Natural killer cell (primary cell): ENCODE measurements around the gene ADAM33. TPM values are rescaled to one million over a fixed set of nuclear protein-coding genes. Genes with fewer than 3 reads are reported as not detected.

ENCODE experiments used
- ATAC-seq, 3 donors: fragments of 150-1000 bp in 2 of 3; fragments of 200-7000 bp in 1 of 3; cut with Tn5 transposase; 1 replicate in 1 of 3; 2 replicates in 2 of 3; pipeline ENCODE4 v1.10.0; 2021; ENCODE audit warnings: mild to moderate bottlenecking in 2 of 3, moderate library complexity in 2 of 3
- DNase-seq, 2 donors: peaks; one replicate each; pipeline versions ENCODE4 v3.0.0 to v3.0.0-alpha.2; 2013 to 2021; ENCODE audit warnings: mixed read lengths in 1 of 2
- H3K27ac ChIP-seq: one replicate; pipeline ENCODE4 v1.5.1; 2013; ENCODE audit warnings: mild to moderate bottlenecking, low read length
- H3K27me3 ChIP-seq: one replicate; pipeline ENCODE4 v1.6.1; 2013; ENCODE audit warnings: low read length; ENCODE audit not compliant: control insufficient read depth, insufficient read depth
- H3K36me3 ChIP-seq: one replicate; pipeline ENCODE4 v1.6.1; 2013; ENCODE audit warnings: low read length; ENCODE audit not compliant: control insufficient read depth, insufficient read depth
- H3K4me1 ChIP-seq: one replicate; pipeline ENCODE4 v1.6.1; 2013; ENCODE audit warnings: low read length; ENCODE audit not compliant: control insufficient read depth, insufficient read depth
- H3K4me3 ChIP-seq: one replicate; pipeline ENCODE4 v1.5.1; 2013; ENCODE audit warnings: low read length
- H3K9me3 ChIP-seq: one replicate; pipeline ENCODE4 v1.6.1; 2013; ENCODE audit warnings: low read length; ENCODE audit not compliant: control insufficient read depth, insufficient read depth
- H3K27ac Mint-ChIP-seq, 2 donors: one replicate each; pipeline ENCODE4 v1.8.0; 2022; ENCODE audit warnings: mild to moderate bottlenecking in 2 of 2, mixed read lengths in 2 of 2, moderate library complexity in 1 of 2
- H3K27me3 Mint-ChIP-seq, 2 donors: one replicate each; pipeline ENCODE4 v1.8.0; 2022; ENCODE audit warnings: low read depth in 2 of 2, mixed read lengths in 2 of 2
- H3K36me3 Mint-ChIP-seq: one replicate; pipeline ENCODE4 v1.8.0; 2022; ENCODE audit warnings: mixed read lengths
- H3K4me1 Mint-ChIP-seq, 2 donors: one replicate each; pipeline ENCODE4 v1.8.0; 2022; ENCODE audit warnings: mixed read lengths in 2 of 2
- H3K4me3 Mint-ChIP-seq: one replicate; pipeline ENCODE4 v1.8.0; 2022; ENCODE audit warnings: mild to moderate bottlenecking, moderate library complexity, mixed read lengths
- H3K9me3 Mint-ChIP-seq, 2 donors: one replicate each; pipeline ENCODE4 v1.8.0; 2022; ENCODE audit warnings: mixed read lengths in 2 of 2
- WGBS: methylation state at CpG from one replicate; pipeline ENCODE4 v1.1.7; 2013; ENCODE audit warnings: missing lambda C conversion rate; ENCODE audit not compliant: insufficient coverage; 5-methylcytosine and 5-hydroxymethylcytosine counted together
- intact Hi-C: fragments of 100-400 bp; cut with micrococcal nuclease; formaldehyde crosslinking; loops from one replicate; pipeline ENCODE4 v1.14.2; 2022
- total RNA-seq, 4 donors: library from RNA; stranded (reverse); fragments of 120-200 nt in 1 of 4; gene quantifications; one replicate each; pipeline versions ENCODE4 v1.2.3 to v1.2.4, GENCODE V29; 2013 to 2022
- TF ChIP-seq, protein P1 (sequence below): fragments of 200-600 bp; IDR thresholded peaks from one replicate; pipeline ENCODE4 v1.8.0; 2022; ENCODE audit warnings: antibody characterized with exemption

Gene ADAM33
- total RNA-seq, 3 donors from 2014 or later (not counting 1 experiment from before 2014, with no cell fraction given): not detected

DNA sequence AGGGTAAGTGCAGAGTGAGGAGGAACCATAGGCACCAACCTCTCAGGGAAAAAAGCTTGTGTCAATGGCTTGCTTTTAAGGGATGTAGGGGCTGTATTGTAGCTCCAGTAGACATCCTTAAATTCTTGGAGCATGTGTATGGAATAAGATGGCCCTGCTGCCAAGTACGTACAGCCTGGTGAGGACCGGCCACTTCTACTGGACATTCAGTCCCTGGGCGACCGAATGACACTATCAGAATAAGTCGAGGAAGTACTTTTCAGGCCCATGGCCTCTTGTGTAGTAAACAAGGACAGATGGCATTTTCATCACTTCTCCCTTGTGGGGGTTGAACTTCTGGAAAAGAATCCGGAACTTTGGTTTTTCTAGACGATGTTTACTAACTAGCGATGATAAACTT lies 51.4 kb downstream of the ADAM33 start:
- H3K4me1 ChIP-seq: no peaks in the 10 kb centered on the region
- DNase-seq (no peak), ATAC-seq (no peak)
- Mint-ChIP-seq H3K4me3 (no peak overlapping the region), H3K9me3 (no peaks in the 10 kb centered on the region), H3K27ac (no peak overlapping the region), H3K36me3 (peaks cover 15% of the 10 kb centered on the region), H3K4me1 (no peaks in the 10 kb centered on the region), H3K27me3 (no peaks in the 10 kb centered on the region)
- H3K9me3 ChIP-seq: no peaks in the 10 kb centered on the region
- intact Hi-C loops: no loop called here
- 95% methylated on average over 7 of the region's 8 CpGs for WGBS
- TF ChIP-seq, protein P1, sequence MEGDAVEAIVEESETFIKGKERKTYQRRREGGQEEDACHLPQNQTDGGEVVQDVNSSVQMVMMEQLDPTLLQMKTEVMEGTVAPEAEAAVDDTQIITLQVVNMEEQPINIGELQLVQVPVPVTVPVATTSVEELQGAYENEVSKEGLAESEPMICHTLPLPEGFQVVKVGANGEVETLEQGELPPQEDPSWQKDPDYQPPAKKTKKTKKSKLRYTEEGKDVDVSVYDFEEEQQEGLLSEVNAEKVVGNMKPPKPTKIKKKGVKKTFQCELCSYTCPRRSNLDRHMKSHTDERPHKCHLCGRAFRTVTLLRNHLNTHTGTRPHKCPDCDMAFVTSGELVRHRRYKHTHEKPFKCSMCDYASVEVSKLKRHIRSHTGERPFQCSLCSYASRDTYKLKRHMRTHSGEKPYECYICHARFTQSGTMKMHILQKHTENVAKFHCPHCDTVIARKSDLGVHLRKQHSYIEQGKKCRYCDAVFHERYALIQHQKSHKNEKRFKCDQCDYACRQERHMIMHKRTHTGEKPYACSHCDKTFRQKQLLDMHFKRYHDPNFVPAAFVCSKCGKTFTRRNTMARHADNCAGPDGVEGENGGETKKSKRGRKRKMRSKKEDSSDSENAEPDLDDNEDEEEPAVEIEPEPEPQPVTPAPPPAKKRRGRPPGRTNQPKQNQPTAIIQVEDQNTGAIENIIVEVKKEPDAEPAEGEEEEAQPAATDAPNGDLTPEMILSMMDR: no peak
- no peaks in the 10 kb centered on the region for H3K27me3 ChIP-seq
- H3K36me3 ChIP-seq: peaks cover 4% of the 10 kb centered on the region
- H3K4me3 ChIP-seq: no peak overlapping the region
- H3K27ac ChIP-seq: no peak overlapping the region

GRCh38 chr20:3629893-3630292 lies 51.9 kb downstream of the ADAM33 start:
- intact Hi-C loops: no loop called here
- H3K36me3 ChIP-seq: peaks cover 4% of the 10 kb centered on the region
- peaks cover 15% of the 10 kb centered on the region for H3K36me3 Mint-ChIP-seq
- no peaks in the 10 kb centered on the region for H3K27me3 ChIP-seq
- H3K27ac Mint-ChIP-seq: no peak overlapping the region
- no peaks in the 10 kb centered on the region for H3K27me3 Mint-ChIP-seq
- H3K4me3 Mint-ChIP-seq: no peak overlapping the region
- no peaks in the 10 kb centered on the region for H3K9me3 ChIP-seq
- H3K4me1 Mint-ChIP-seq: no peaks in the 10 kb centered on the region
- no peaks in the 10 kb centered on the region for H3K4me1 ChIP-seq
- ATAC-seq (no peak), DNase-seq (no peak)
- no peak overlapping the region for H3K27ac ChIP-seq
- no peak overlapping the region for H3K4me3 ChIP-seq
- TF ChIP-seq, protein P1: no peak
- 100% methylated on average over 1 of the region's 2 CpGs for WGBS
- no peaks in the 10 kb centered on the region for H3K9me3 Mint-ChIP-seq

GRCh38 chr20:3628502-3629314 lies 53.1 kb downstream of the ADAM33 start:
- Mint-ChIP-seq H3K36me3 (peaks cover 15% of the 10 kb centered on the region), H3K4me3 (no peak overlapping the region), H3K9me3 (no peaks in the 10 kb centered on the region), H3K27me3 (no peaks in the 10 kb centered on the region), H3K27ac (no peak overlapping the region), H3K4me1 (no peaks in the 10 kb centered on the region)
- DNase-seq: no peak
- TF ChIP-seq, protein P1: no peak
- H3K36me3 ChIP-seq: peaks cover 2% of the 10 kb centered on the region
- intact Hi-C loops: no loop called here
- ATAC-seq: no peak
- no peak overlapping the region for H3K4me3 ChIP-seq
- no peaks in the 10 kb centered on the region for H3K9me3 ChIP-seq
- H3K27me3 ChIP-seq: no peaks in the 10 kb centered on the region
- H3K4me1 ChIP-seq: no peaks in the 10 kb centered on the region
- 88% methylated on average over 13 of the region's 16 CpGs for WGBS
- H3K27ac ChIP-seq: no peak overlapping the region

DNA sequence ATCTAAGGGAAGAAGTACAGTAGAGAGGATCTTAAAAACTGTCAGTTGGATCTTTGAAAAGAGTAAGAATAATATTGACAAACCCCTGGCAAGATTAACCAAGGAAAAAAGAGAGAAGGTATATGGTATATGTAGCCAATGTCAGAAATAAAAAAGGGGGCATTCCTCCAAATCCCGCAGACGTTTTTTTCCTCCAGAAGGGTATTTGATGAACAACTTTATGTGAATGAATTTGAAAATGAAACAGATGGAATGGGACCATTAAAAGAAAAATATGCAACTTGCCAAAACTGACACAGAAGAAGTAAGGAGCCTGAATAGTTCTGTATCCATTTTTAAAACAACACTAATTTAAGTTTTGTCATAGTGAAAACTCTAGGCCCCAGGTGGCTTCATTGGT lies 54.3 kb downstream of the ADAM33 start:
- no peak overlapping the region for H3K4me3 ChIP-seq
- Mint-ChIP-seq H3K27ac (no peak overlapping the region), H3K27me3 (no peaks in the 10 kb centered on the region), H3K4me1 (no peaks in the 10 kb centered on the region), H3K4me3 (no peak overlapping the region), H3K9me3 (no peaks in the 10 kb centered on the region), H3K36me3 (peaks cover 15% of the 10 kb centered on the region)
- TF ChIP-seq, protein P1: no peak
- H3K4me1 ChIP-seq: no peaks in the 10 kb centered on the region
- DNase-seq: no peak
- H3K36me3 ChIP-seq: peaks cover 2% of the 10 kb centered on the region
- no peak for ATAC-seq
- no peak overlapping the region for H3K27ac ChIP-seq
- 98% methylated on average over 2 of the region's 2 CpGs for WGBS
- H3K27me3 ChIP-seq: no peaks in the 10 kb centered on the region
- H3K9me3 ChIP-seq: no peaks in the 10 kb centered on the region
- intact Hi-C loops: no loop called here
